CD4-positive, alpha-beta T cell treated with Interleukin-17A for 1 hour (primary cell): ENCODE data around the gene NBEA.

Experiments used
- DNase-seq: peaks from one replicate; pipeline ENCODE4 v3.0.0-alpha.2; 2020

The NBEA gene

GRCh38 chr13:35411059-35411744 lies 469.1 kb downstream of the NBEA start:
- DNase-seq: no peak

- no peak for DNase-seq
These were observed 506.4 kb downstream of the NBEA start for GRCh38 chr13:35448465-35448864.

GRCh38 chr13:35449821-35450220 lies 507.8 kb downstream of the NBEA start:
- DNase-seq: no peak

GRCh38 chr13:35455022-35455421 lies 513.0 kb downstream of the NBEA start:
- DNase-seq: no peak

- DNase-seq: no peak
These were observed 515.2 kb downstream of the NBEA start for GRCh38 chr13:35457258-35457657.

GRCh38 chr13:35460061-35460460 lies 518.0 kb downstream of the NBEA start:
- no peak for DNase-seq

GRCh38 chr13:35465371-35465770 lies 523.3 kb downstream of the NBEA start:
- no peak for DNase-seq

GRCh38 chr13:35468195-35468594 lies 526.1 kb downstream of the NBEA start:
- no peak for DNase-seq

GRCh38 chr13:35469806-35470525 lies 527.9 kb downstream of the NBEA start:
- DNase-seq: no peak

GRCh38 chr13:35470671-35471661 lies 528.9 kb downstream of the NBEA start:
- DNase-seq: no peak

GRCh38 chr13:35471706-35472322 lies 529.7 kb downstream of the NBEA start:
- no peak for DNase-seq

- DNase-seq: no peak
These were observed 530.3 kb downstream of the NBEA start for GRCh38 chr13:35472323-35472881.

- DNase-seq: no peak
These were observed 531.2 kb downstream of the NBEA start for GRCh38 chr13:35473206-35473775.

- DNase-seq: no peak
These were observed 531.7 kb downstream of the NBEA start for GRCh38 chr13:35473802-35474201.

GRCh38 chr13:35474496-35475211 lies 532.6 kb downstream of the NBEA start:
- DNase-seq: no peak

- no peak for DNase-seq
These were observed 533.3 kb downstream of the NBEA start for GRCh38 chr13:35475212-35475959.

GRCh38 chr13:35475960-35476943 lies 534.2 kb downstream of the NBEA start, which contains the start of gene MAB21L1:
MAB21L1 (minus strand) TSS chr13:35476689; CDS start chr13:35476138, 551 bp downstream.
- no peak for DNase-seq

GRCh38 chr13:35477386-35477946 lies 535.4 kb downstream of the NBEA start:
- DNase-seq: no peak
